GM21576 (cell line): Measurements from ENCODE around the gene CARD10.
"Not testable (repeated sequence)": the region's sequence is repeated elsewhere in the genome, so short reads cannot be mapped to it uniquely, and the experiment has no call there.

Source experiments
- ATAC-seq: cut with Tn5 transposase; IDR thresholded peaks from one replicate; pipeline ENCODE4 v1.9.1; 2021; ENCODE audit warnings: mild to moderate bottlenecking, moderate library complexity; ENCODE audit not compliant: unreplicated experiment

Gene CARD10

DNA sequence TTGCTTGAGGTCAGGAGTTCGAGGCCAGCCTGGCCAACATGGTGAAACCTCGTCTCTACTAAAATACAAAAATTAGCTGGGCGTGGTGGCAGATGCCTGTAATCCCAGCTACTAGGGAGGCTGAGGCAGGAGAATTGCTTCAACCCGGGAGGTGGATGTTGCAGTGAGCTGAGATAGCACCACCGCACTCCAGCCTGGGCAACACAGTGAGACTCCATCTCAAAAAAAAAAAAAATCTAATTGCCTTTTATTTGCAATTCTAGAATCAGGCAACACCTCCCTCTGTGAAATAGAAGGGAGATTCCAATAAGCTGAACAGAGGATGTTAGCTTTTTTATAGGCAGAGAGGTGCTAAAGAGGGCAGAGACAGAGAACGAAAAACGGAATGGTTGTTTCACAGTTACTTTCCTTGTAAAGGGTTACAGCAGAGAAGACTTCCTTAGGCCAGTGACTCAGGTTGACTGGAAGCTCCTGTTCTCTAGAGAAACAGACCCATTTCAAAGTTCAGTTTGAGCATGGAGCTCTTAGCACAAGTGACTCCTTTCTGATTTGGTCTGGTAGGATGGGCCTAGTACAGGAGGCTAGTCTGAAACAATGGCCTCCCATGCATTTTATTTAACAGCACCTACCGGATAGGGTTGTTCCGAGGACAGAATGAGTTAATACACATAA is 8.0 kb upstream of the CARD10 start:
- not testable (repeated sequence) for ATAC-seq

DNA sequence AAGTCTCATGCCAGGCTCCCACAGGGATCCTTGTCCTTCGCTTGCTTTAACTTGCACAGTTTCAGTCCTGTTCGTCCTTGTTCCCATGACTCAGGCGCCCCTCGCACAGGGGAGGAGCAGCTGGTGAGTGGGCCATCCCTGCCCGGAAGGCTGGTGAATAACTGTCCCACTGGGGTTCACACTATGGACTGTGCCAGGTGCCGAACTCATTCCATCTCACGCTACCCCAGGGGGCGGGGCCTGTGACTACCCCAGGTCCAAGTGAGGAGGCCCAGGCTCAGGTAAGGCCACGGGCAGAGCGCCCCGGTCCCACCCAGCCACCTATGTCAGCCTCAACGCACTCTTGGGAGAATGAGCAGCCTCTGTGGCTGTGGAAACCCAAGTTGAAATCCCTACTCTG is 7.2 kb upstream of the CARD10 start:
- no peak for ATAC-seq

DNA sequence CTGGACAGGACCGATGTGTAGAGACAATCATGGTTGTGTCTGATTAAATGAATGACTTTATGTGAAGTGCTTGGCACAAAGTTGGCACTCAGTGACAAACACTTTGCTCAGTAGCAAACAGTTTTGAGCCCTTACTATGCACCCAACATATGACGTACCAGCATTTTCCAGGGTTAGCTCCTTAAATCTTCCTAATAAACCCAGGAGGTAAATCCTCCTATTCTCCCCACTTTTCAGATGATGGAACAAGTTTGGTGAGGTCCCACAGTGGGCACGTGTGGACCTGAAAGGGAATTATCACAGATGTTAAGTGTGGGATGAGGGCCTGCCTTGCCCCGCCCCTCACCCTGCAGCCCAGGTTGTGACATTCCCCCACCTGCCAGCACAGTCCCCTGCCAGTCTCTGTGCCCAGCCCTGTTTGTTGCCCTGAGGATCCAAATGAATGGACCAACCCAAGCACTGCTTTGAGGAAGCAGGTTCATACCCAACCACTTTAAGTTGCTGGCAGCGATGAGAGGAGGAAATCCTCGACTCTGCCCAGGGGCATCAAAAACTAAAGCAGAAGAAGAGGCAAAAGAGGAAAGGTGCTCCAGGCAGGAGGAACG is 6.6 kb upstream of the CARD10 start:
- no peak for ATAC-seq

DNA sequence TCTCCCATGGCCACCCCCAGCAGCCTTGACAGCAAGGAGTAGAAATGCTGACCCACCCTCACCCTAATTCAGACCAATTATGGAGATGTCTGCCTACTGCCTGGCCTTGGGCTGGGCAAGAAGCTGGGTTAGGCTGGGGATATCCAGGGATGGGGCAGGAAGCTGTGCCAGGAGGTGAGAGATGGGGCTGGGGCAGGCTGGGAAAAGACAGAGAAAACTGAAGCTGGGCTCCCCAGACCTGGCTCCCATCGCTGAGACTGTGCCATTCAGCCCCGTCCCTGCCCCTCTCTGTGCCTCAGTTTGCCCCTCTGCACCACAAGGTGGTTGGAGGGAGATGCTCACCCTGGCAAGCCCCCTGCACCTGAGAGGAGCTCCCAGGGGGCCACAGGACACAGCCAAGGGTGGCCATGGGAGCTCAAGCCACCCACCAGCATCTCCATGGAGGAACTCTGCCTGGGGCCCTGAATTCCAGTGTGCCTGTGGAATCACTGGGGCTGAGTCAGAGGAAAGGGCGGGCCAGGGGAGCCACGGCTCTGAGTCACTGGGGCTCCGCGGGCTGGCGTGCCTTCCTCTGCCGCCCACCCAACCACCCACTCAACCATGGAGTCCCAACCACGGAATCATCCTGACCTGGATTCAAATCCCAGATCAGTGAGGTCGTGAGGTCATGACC is 6.0 kb upstream of the CARD10 start:
- no peak for ATAC-seq

DNA sequence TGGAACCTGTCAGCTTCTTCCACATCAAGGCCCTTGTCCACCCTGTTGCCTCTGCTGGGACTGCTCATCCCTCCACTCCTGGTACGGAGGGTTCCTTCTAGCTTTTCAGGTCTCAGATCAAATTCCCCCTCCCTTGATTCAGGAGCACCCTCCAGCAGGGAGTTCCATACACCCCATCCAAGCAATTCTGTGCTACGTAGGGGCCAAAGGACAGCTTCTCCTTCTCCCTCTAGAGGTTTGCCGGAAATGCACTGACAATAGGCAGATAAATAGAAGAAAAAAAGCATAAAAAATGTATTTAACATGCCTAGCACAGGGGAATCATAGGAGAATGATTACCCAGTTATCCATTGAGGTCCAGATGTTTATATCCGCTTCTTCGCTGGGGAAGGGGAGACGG is 3.3 kb upstream of the CARD10 start:
- no peak for ATAC-seq

DNA sequence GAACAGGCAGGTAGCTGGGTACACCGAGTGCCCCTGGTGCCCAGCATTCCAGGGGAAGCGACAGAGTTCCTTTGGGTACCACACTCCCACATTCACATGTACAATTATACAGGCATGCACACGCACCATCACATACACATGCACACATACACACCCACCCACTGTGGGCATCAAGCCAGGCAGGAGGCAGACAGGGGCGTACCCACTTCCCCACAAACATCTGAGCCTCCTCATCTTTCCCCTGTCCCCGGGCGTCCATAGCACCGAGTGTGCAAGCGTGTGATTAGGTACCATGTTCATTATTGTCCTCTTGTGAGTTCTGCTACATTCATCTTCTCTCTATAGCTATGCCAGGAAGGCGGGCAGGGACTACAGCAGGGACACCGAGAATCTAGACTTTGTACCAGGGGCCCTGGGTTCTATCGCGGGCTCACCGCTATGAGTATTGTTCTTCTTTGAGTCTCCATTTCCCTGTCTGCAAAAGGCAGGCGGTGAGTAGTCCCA is 2.1 kb upstream of the CARD10 start:
- ATAC-seq = no peak

DNA sequence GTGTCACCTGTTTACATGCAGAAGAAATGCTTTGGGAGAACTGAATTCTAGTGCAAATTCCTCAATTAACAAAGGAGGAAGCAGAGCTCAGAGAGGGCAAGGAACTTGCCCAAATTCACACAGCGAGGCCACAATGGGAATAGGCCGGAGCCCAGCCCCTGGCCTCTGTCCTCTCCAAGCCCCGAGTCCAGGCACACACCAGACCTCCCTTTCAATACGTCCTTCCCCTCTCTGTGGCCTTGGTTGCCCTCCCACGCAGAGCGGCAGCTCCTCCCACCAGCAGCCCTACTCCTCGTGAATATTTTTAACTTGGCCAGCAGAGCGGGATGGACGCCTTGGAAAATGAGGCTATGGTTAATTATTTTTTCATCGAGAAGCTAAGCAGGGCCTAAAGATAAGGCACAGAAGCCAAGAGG is 1.6 kb upstream of the CARD10 start:
- ATAC-seq = no peak

DNA sequence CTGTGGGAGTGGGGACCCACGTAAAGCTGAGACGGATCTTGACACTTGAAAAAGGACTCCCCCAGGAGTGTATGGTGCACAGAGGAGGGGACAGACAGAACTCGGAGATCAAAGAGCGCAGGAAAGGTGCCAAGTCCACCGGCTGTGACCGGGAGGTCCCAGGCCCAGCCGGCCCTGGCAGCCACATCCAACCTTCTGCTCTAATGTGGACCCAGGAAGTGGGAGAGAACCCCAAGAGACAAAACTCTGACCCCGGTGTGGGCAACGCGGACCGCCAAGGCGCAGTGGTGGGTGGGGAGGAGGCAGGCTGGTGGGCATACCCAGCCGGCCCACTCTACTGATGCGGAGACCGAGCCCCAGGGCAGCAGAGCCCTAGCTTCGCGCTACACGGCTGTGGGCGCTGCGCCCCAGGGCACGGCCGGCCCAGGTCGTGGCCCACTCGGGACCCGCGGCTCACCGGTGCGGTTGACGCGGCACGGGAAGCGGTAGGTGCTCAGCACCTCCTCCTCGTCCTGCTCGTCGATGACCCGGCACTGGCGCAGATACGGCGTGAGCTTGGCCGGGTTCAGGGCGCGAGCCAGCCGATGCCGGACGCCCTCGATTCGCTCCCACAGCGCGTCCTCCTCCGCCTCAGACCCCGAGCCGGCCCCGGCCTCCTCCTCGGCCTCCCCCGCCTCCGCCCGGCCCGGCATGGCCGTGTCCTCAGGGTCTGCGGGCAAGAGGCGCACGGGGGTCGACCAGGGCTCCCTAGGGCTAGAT is 527 bp downstream of the CARD10 start:
- ATAC-seq = no peak

DNA sequence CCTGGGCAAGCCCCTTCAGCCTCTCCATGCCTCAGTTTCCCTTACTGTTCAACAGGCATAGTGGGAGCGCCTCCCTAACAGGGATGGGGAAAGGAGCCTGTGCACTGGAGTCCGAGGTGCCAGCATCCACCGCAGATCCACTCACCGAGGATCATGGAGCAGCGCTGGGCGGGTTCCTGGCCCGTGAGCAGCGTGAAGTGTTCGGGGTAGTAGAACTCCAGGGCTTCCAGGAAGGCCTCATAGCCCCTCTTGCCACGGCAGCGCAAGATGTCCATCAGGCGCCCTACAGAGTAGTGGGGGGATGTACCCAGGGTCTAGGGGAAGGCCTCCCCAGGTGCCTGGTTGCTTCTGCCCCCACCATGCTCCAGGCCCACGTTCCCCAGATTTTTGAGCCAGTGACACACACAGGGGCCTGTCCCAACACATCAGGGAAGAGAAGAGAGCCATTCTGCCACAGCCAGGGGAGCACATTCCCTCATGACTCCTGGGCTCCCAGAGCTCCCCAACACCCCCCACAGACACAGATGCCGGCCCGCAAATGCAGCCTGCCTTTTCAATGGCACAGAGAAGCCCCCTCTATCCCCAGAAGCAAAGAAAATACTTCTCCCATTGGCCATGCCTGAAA is 1.3 kb downstream of the CARD10 start:
- no peak for ATAC-seq

DNA sequence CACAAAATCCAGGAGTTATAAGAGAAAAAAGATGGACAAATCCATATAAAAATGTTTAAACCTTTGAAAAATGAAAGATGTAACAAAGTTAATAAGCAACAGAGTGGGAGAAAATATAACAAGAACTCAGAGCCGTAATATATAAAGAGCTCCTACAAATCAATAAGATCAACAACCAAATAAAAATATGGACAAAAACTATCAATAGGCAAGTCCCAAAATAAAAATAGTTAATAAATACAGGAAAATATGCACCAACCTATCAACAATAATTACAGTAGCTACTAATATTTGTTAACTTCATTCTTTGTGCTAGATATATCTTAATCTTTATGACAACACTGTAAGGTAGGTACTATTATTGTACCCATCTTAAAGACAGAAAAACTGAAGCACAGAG is 2.8 kb downstream of the CARD10 start:
- no peak for ATAC-seq

DNA sequence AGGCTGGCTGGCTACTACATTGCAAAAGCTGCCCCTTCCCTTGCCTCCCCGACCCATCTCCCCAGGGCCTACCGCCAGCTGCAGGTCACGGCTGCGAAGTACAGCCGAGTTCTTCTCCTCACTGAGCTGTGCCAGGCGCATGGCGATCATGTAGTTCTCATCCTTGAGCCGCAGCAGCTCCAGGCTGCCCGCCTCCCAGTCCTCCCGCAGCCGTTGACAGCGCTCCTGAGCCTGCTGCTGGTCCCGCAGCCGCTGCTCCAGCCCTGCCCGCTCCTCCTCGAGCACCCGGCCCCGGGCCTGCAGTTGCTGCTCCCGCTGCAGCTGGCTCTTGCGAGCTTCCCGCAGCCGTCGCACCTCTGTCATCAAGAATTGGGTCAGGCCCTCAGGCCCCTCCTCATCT is 3.3 kb downstream of the CARD10 start:
- ATAC-seq = no peak

DNA sequence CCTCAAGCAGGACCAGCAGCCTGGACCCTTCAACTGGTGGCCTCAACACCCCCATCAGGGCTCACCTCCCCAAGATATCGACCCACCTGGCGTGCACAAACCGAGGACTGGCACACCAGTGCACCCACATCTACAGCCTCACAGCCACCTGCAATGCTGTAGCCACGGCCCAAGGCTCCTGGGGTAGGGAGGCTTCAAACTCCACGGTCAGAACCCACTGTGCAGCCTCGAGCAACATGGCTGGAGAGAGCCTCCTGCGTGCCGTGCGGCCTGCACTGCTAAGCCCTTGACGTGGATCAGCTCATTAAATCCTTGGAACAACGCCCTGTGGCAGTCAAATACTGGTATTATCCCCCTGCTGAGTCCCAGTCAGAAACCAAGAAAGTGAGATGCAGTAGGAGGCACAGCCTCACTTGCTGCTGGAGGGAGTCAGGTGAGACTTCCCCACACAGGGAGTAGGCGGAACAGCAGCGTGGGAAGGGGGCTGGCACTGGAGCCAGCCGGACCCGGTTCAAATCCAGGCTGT is 4.6 kb downstream of the CARD10 start:
- no peak for ATAC-seq

DNA sequence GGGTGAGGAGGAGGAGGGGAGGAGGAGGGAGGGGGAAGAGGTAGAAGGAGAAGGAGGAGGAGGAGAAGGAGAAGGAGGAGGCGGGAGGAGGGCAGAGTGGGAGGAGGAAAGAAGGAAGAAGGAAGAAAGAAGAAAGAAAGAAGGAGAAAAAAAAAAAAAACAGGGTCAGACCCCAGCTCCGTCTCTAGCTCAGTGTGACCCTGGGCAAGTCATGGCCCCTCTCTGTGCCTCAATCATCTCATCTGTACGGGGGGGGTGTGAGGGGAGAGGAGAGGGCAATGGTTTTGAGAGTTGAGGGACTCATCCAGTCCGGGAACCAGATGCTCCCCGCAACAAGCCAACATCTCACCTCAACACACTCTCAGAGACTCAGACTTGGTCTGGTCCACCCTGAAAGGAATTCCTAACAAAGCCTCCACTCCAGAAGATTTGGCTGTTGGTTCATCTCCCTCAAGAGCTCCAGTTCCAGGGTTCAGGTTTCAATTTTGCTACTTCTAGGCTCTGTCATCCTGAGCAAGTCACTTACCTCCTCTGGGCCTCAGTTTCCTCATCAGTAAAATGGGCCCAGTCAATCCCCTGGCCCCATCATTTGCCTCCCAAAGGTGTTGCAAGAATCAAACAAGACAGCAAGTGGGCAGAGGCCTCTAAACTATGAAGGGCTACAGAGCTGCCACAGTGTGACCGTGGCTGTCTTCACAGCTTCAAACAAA is 7.7 kb downstream of the CARD10 start:
- no peak for ATAC-seq

DNA sequence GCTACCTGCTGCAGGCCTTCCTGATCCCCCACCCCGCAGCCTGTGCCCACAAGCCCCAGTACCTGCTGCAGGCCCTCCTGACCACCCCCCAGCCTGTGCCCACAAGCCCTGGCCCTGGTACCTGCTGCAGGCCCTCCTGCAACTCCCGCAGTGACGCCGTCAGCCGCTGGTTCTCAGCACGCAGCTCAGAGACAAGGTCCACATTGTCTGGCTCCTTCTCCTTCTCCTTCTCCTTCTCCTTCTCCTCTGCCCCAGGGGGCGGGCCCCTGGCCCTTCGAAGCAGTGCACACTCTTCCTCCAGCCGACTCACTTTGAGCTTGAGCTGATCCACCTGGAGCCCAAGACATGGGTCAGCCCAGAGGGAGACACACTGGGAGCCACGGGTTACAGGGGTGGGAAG is 9.1 kb downstream of the CARD10 start:
- no peak for ATAC-seq

DNA sequence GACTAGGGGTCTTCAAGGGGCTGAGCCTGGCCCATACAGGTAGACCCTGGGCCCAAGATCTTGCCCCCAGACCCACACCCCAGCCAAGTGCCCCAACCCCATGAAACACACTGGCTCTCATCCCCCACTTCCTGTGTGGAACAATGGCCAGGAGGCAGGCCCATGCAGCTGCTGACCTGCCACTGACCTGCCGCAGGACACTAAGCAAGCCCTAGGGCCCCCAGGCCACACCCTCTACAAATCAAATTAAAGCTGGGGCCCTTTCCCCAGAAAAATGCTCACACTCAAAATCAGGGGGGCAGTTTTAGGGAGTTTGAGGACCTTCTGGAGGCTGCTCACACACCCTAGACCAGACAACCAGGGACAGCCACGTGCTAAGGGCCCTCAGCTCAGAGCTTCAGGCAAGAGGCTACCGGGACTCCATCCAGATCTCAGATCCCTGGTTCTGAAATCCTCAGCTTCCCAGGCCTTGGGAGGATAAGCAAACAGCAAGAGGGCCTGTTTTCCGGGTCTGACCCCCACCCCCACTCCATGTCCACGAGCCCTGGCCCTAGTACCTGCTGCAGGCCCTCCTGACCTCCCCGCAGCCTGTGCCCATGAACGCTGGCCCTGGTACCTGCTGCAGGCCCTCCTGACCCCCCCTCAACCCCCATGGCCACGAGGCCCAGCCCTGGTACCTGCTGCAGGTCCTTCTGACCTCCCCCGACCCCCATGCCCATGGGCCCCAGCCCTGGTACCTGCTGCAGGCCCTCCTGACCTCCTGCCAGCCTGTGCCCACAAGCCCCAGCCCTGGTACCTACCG is 10.0 kb downstream of the CARD10 start:
- no peak for ATAC-seq

DNA sequence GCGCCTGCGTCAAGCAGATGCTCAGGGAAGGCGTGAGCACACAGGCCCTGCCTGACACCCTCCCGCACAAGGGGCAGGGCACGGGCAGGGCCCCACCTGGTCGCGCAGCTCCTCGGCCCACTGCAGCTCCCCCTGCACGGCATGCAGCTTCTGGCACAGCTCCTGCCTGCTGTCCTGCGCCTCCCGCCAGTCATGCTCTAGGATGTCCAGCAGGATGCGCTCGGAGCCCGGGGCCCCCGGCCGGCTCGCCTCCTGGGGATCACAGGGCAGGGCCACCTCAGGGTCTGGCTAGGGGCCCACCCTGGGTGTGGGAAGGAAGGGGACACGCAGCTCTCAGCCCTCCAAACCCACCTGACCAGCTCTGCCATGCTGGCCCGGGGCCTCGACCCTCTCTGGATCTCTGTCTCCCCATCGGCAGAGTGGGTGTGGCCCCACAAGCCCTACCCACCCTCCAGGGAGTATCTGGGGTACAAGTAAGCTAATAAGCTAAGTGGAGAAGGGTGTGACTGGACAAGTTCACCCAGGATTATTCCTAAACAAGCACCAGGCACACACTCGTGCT is 10.7 kb downstream of the CARD10 start:
- no peak for ATAC-seq

DNA sequence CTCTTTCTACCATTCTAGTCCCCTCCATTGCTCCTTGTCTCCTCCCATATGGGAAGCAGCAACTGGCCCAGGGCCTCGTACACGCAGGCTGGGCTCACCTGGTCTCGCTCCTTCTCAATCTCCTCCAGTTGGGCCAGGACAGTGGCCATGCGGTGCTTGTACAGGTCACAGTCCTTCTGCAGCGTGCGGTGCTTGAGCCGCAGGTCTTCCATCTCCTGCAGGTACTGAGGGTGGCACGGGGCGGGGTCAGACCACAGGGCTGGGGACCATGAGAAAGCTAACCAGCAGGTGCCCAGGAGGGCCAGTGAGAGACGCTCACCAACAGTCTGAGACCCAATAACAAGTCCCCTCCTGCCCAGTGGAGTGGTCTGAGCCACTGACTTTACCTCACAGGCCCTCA is 11.5 kb downstream of the CARD10 start:
- no peak for ATAC-seq

DNA sequence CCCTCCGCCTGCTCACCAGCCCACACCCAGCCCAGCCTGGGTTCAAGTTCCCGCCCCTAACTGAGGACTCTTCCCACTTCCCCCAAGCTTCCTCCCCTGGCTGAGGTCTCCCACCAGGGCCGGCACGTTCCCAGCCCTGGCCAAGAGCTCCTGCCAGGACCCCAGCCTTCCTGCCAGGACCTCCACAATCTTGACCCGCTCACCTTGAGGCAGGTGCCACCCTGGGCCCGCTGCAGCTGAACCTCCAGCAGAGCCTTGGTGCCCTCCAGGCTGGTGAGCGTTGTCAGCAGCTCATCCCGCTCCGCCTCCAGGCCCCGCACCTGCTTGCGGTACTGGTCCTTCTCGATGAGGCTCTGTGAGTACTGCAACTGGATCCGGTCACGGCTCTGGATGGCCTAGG is 13.2 kb downstream of the CARD10 start:
- no peak for ATAC-seq

DNA sequence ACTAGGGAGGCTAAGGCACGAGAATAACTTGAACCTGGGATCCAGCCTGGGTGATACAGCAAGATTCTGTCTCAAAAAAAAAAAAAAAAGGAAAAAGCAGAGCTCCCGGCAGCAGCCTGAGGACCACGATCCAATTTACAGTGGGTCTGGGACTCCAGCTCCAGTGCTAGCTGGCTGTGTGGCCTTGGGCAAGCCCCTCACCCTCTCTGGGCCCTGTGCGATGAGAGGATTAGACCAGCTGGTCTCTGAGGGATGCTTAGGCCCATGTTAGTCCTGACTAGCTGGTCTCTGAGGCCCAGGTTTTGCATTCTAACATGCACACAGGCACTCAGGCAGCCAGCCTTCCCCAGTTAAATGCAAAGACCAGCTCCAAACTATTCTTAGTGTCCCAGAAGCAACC is 13.7 kb downstream of the CARD10 start:
- ATAC-seq = no peak
